Measurements from ENCODE around the gene BROX. TPM values are rescaled to one million over a fixed set of nuclear protein-coding genes. Genes with fewer than 3 reads are reported as not detected.

Gene BROX
- total RNA-seq, 1 experiment from 2014 or later: 115 TPM

DNA sequence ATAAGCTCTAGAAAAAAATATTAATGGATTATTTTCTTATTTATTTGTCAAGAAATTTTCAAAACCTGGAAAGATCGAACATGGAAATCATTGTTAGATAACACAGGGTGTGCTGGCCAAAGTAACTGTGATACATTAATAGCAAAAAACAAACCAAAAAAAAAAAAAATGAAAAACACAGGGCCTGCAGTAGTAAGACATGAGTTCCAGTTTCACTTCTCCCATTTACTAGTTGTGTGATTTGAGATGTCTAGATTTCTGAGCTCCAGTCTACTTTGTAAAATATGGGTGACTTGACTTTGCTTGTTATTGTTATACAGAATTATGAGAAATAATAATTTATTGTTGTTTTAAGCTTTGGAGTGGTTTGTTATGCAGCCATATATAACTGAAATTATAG lies 38.3 kb downstream of the BROX start:
- BruUV-seq (replicated peaks): no TSS peak
- Mint-ChIP-seq H3K27ac (ENCODE audit: low read depth, unreplicated experiment) (no peak overlapping the region), H3K9me3 (ENCODE audit: unreplicated experiment) (no peaks in the 10 kb centered on the region), H3K36me3 (ENCODE audit: insufficient read depth, unreplicated experiment) (no peaks in the 10 kb centered on the region), H3K27me3 (ENCODE audit: insufficient read depth, unreplicated experiment) (no peaks in the 10 kb centered on the region), H3K4me3 (ENCODE audit: unreplicated experiment) (no peak overlapping the region), H3K4me1 (ENCODE audit: insufficient read depth, unreplicated experiment) (peaks cover 21% of the 10 kb centered on the region)
- DNase-seq (ENCODE audit: unreplicated experiment): no peak
- no peak for TF ChIP-seq CTCF (IDR thresholded peaks at IDR 0.05; ENCODE audit: unreplicated experiment)
- intact Hi-C loops (cut with micrococcal nuclease): no loop called here
- ChIA-PET POLR2A (interaction anchor here (0.6 to 2.7 kb wide), 7 partner anchors 12 to 904 kb away, joined by 3 to 10 read pairs (median 4); partner anchors contain the start of genes AIDA, BROX and FAM177B), CTCF (interaction anchor here (0.6 to 3.7 kb wide), 16 partner anchors 11 to 1858 kb away, joined by 3 to 41 read pairs (median 4); partner anchors contain the start of gene FAM177B)

- no peak for DNase-seq (ENCODE audit: unreplicated experiment)
- H3K4me3 Mint-ChIP-seq (ENCODE audit: unreplicated experiment): no peak overlapping the region
- ChIA-PET POLR2A (interaction anchor here (0.7 to 2.7 kb wide), 5 partner anchors 12 to 159 kb away, joined by 3 to 10 read pairs (median 4); partner anchors contain the start of genes AIDA, BROX and FAM177B), CTCF (interaction anchor here (0.7 to 3.7 kb wide), 12 partner anchors 11 to 1858 kb away, joined by 3 to 41 read pairs (median 6); partner anchors contain the start of gene FAM177B)
- no TSS peak for BruUV-seq (replicated peaks)
- H3K27me3 Mint-ChIP-seq (ENCODE audit: insufficient read depth, unreplicated experiment): no peaks in the 10 kb centered on the region
- H3K4me1 Mint-ChIP-seq (ENCODE audit: insufficient read depth, unreplicated experiment): peaks cover 25% of the 10 kb centered on the region
- H3K27ac Mint-ChIP-seq (ENCODE audit: low read depth, unreplicated experiment): no peak overlapping the region
- TF ChIP-seq CTCF (IDR thresholded peaks at IDR 0.05; ENCODE audit: unreplicated experiment): no peak
- H3K9me3 Mint-ChIP-seq (ENCODE audit: unreplicated experiment): no peaks in the 10 kb centered on the region
- H3K36me3 Mint-ChIP-seq (ENCODE audit: insufficient read depth, unreplicated experiment): no peaks in the 10 kb centered on the region
- intact Hi-C loops (cut with micrococcal nuclease): no loop called here
These were observed 38.9 kb downstream of the BROX start for GRCh38 chr1:222751255-222751654.

DNA sequence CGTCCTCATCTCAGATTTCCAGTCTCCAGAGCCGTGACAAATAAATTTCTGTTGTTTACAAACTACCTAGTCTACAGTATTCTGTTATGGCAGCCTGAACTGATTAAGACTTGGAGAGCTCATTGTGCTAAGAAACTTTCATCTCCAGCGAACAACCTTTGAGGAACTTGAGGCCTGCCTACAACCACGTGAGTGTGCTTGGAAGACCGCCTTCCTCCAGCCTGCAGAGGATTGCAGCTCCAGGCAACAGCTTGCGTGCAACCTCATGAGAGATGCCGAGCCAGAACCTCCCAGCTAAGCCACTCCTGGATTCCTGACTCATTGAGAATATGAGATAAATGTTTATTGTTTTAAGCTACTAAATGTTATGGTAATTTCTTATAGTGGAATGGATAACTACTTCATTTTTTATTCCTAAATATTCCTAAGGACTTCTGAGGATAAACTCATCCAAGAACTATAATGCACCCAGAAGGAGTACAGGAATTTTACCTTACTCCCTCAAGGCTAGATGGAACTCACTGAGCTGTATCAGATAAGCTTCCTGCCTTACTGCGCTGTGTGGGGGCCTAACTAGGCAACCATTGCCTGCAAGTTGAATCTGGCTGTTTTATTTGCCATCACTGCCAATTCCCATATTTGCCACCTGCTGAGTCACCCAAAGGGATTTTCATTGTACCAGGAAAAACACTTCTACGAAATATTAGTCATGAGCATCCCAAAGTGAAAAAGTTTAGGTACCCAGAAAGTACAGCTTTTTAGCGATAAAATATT lies 42.2 kb downstream of the BROX start:
- no peaks in the 10 kb centered on the region for H3K9me3 Mint-ChIP-seq (ENCODE audit: unreplicated experiment)
- intact Hi-C loops (cut with micrococcal nuclease): loop anchor here (1.0 kb wide), 2 partner anchors 24 to 41 kb away; no protein-coding TSS in a partner anchor
- peak overlapping the region; percentile 86 for H3K27ac Mint-ChIP-seq (ENCODE audit: low read depth, unreplicated experiment)
- TF ChIP-seq CTCF (IDR thresholded peaks at IDR 0.05; ENCODE audit: unreplicated experiment): no peak
- H3K27me3 Mint-ChIP-seq (ENCODE audit: insufficient read depth, unreplicated experiment): no peaks in the 10 kb centered on the region
- ChIA-PET CTCF (interaction anchor here (0.6 to 3.2 kb wide), 12 partner anchors 10 to 958 kb away, joined by 3 to 24 read pairs (median 5); no protein-coding TSS in a partner anchor), POLR2A (interaction anchor here (0.6 to 5.7 kb wide), 30 partner anchors 9 to 1575 kb away, joined by 3 to 56 read pairs (median 4); partner anchors contain the start of genes AIDA, BROX, FAM177B and NVL)
- no peaks in the 10 kb centered on the region for H3K36me3 Mint-ChIP-seq (ENCODE audit: insufficient read depth, unreplicated experiment)
- H3K4me3 Mint-ChIP-seq (ENCODE audit: unreplicated experiment): peak overlapping the region; percentile 46
- BruUV-seq (replicated peaks): TSS peak; percentile 28
- H3K4me1 Mint-ChIP-seq (ENCODE audit: insufficient read depth, unreplicated experiment): peaks cover 28% of the 10 kb centered on the region
- DNase-seq (ENCODE audit: unreplicated experiment): peak; percentile 98

DNA sequence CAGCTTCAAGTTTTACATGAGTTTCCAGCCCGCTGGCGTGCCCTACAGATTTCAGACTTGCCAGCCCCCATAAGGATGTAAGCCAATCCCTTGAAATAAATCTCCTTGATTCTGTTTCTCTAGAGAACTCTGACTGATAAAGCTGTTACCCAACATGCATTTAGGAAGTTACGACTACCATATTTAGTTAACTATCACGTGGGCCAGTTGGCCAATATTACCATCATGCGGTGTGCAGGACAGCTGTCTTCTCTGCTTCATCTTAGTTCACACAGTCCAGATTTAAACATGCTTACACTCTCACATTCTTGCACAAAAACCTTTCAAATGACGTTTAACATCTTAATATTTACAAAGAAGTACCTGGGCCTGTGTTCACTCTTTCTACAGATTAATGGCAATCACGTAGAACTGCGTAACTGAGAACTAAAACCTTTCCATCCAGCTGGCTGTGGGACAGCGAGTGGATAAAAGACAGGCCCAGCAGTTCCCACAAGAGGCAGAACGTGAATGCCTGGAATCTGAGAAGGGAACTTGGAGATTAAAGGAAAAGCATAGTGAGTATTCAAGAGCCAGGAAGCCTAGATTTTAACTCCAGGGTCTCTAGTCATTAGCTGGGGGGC lies 45.4 kb downstream of the BROX start:
- no peaks in the 10 kb centered on the region for H3K27me3 Mint-ChIP-seq (ENCODE audit: insufficient read depth, unreplicated experiment)
- no peak for TF ChIP-seq CTCF (IDR thresholded peaks at IDR 0.05; ENCODE audit: unreplicated experiment)
- H3K4me3 Mint-ChIP-seq (ENCODE audit: unreplicated experiment): no peak overlapping the region
- H3K4me1 Mint-ChIP-seq (ENCODE audit: insufficient read depth, unreplicated experiment): peaks cover 28% of the 10 kb centered on the region
- no peak for DNase-seq (ENCODE audit: unreplicated experiment)
- H3K36me3 Mint-ChIP-seq (ENCODE audit: insufficient read depth, unreplicated experiment): no peaks in the 10 kb centered on the region
- ChIA-PET CTCF (interaction anchor here (0.6 to 1.3 kb wide), 7 partner anchors 10 to 1095 kb away, joined by 3 to 5 read pairs (median 5); no protein-coding TSS in a partner anchor), POLR2A (interaction anchor here (1.1 to 5.7 kb wide), 3 partner anchors 14 to 22 kb away, joined by 3 to 56 read pairs (median 4); no protein-coding TSS in a partner anchor)
- H3K27ac Mint-ChIP-seq (ENCODE audit: low read depth, unreplicated experiment): no peak overlapping the region
- intact Hi-C loops (cut with micrococcal nuclease): no loop called here
- H3K9me3 Mint-ChIP-seq (ENCODE audit: unreplicated experiment): no peaks in the 10 kb centered on the region
- no TSS peak for BruUV-seq (replicated peaks)
